Mammary epithelial cell (primary cell): Measurements from ENCODE around the gene CD200R1.

Source experiments
- EZH2 ChIP-seq: IDR thresholded peaks from 2 replicates; pipeline ENCODE4 v1.6.1; 2012; ENCODE audit warnings: low read length, inconsistent platforms, borderline replicate concordance
- TF ChIP-seq, protein P1 (sequence below), 2 donors: IDR thresholded peaks in 1 of 2; conservative IDR thresholded peaks in 1 of 2; 2 replicates each; pipeline ENCODE4 v1.5.1; 2011 to 2012; ENCODE audit warnings: inconsistent platforms in 2 of 2, low read length in 2 of 2, mild to moderate bottlenecking in 2 of 2, control low read depth in 1 of 2, low read depth in 1 of 2; ENCODE audit not compliant: insufficient read depth in 1 of 2; ENCODE audit errors: extremely low read depth in 1 of 2

GRCh38 chr3:112984485-112984884, 9.6 kb upstream of the CD200R1 start:
- TF ChIP-seq, protein P1, sequence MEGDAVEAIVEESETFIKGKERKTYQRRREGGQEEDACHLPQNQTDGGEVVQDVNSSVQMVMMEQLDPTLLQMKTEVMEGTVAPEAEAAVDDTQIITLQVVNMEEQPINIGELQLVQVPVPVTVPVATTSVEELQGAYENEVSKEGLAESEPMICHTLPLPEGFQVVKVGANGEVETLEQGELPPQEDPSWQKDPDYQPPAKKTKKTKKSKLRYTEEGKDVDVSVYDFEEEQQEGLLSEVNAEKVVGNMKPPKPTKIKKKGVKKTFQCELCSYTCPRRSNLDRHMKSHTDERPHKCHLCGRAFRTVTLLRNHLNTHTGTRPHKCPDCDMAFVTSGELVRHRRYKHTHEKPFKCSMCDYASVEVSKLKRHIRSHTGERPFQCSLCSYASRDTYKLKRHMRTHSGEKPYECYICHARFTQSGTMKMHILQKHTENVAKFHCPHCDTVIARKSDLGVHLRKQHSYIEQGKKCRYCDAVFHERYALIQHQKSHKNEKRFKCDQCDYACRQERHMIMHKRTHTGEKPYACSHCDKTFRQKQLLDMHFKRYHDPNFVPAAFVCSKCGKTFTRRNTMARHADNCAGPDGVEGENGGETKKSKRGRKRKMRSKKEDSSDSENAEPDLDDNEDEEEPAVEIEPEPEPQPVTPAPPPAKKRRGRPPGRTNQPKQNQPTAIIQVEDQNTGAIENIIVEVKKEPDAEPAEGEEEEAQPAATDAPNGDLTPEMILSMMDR (conservative IDR thresholded peaks at IDR 0.05 in 1 of 2, IDR thresholded peaks at IDR 0.05 in 1 of 2; ENCODE audit: extremely low read depth in 1 of 2, insufficient read depth in 1 of 2, low read depth in 1 of 2, low read length in 2 of 2) = no peak
- TF ChIP-seq EZH2 = no peak
